ENCODE data around the gene ABCA8.
"Not testable (repeated sequence)": the region's sequence is repeated elsewhere in the genome, so short reads cannot be mapped to it uniquely, and the experiment has no call there.

Gene ABCA8

GRCh38 chr17:68955181-68955841 lies at the start of gene ABCA8:
Gene ABCA8, minus strand, starts transcription at chr17:68955392. Its CDS starts 13,358 bp downstream, at chr17:68942034.
- no peak for DNase-seq

- not testable (repeated sequence) for DNase-seq
Measured at GRCh38 chr17:69004759-69005158, 49.6 kb upstream of the ABCA8 start.

GRCh38 chr17:68999743-69000142 lies 44.6 kb upstream of the ABCA8 start:
- not testable (repeated sequence) for DNase-seq

GRCh38 chr17:68993112-68993511 lies 37.9 kb upstream of the ABCA8 start:
- DNase-seq = no peak

GRCh38 chr17:68987966-68988365 lies 32.8 kb upstream of the ABCA8 start:
- no peak for DNase-seq

- DNase-seq = no peak
Measured at GRCh38 chr17:68981288-68981687, 26.1 kb upstream of the ABCA8 start.

- DNase-seq = no peak
Measured at GRCh38 chr17:68973098-68973846, 18.1 kb upstream of the ABCA8 start.

GRCh38 chr17:68972119-68972704 lies 17.0 kb upstream of the ABCA8 start:
- no peak for DNase-seq

GRCh38 chr17:68969101-68969500 lies 13.9 kb upstream of the ABCA8 start:
- no peak for DNase-seq

- no peak for DNase-seq
Measured at GRCh38 chr17:68963958-68964357, 8.8 kb upstream of the ABCA8 start.

GRCh38 chr17:68961214-68961882 lies 6.2 kb upstream of the ABCA8 start:
- DNase-seq = no peak

GRCh38 chr17:68959117-68959516 lies 3.9 kb upstream of the ABCA8 start:
- not testable (repeated sequence) for DNase-seq

GRCh38 chr17:68957944-68958343 lies 2.8 kb upstream of the ABCA8 start:
- no peak for DNase-seq

- DNase-seq = no peak
Measured at GRCh38 chr17:68954146-68954896, 871 bp downstream of the ABCA8 start.

GRCh38 chr17:68953340-68953997 lies 1.7 kb downstream of the ABCA8 start:
- DNase-seq = no peak

- no peak for DNase-seq
Measured at GRCh38 chr17:68950725-68951124, 4.5 kb downstream of the ABCA8 start.

GRCh38 chr17:68947868-68948267 lies 7.3 kb downstream of the ABCA8 start:
- not testable (repeated sequence) for DNase-seq

- DNase-seq = no peak
Measured at GRCh38 chr17:68944435-68945035, 10.7 kb downstream of the ABCA8 start.

GRCh38 chr17:68943812-68944182 lies 11.4 kb downstream of the ABCA8 start:
- not testable (repeated sequence) for DNase-seq

GRCh38 chr17:68943123-68943811 lies 11.9 kb downstream of the ABCA8 start:
- no peak for DNase-seq

- no peak for DNase-seq
Measured at GRCh38 chr17:68942389-68942788, 12.8 kb downstream of the ABCA8 start.

All from stimulated activated CD4-positive, alpha-beta T cell treated with anti-CD3 and anti-CD28 coated beads, Interleukin-12 subunit alpha, Interleukin-12 subunit beta, amount 100 ng/mL, for 4 hours (primary cell).